Calu3 (cell line): Measurements from ENCODE around the gene KLF18. TPM values are rescaled to one million over a fixed set of nuclear protein-coding genes. Genes with fewer than 3 reads are reported as not detected.

Experiments used
- Bru-seq: library from RNA; stranded (reverse); fragments of 400-500 nt; gene quantifications from one replicate; lab custom pipeline; 2021; lab: Mats Ljungman, UMichigan
- BruChase-seq, 2 experiments: library from RNA; stranded (reverse); fragments of 400-500 nt; gene quantifications; one replicate each; lab custom pipeline; 2021; lab: Mats Ljungman, UMichigan
- BruUV-seq: library from RNA; stranded (reverse); fragments of 400-500 nt; replicated peaks from 2 replicates; lab custom pipeline; 2021; lab: Mats Ljungman, UMichigan
- CTCF ChIA-PET: fragments of 300-600 bp; sonication (Branson Sonifier 250); formaldehyde crosslinking; loops from one replicate; lab custom pipeline; 2022; ENCODE audit warnings: antibody characterized with exemption; lab: Charles Lee
- DNase-seq: peaks from one replicate; pipeline ENCODE4 v3.0.0; 2022
- H3K27ac Mint-ChIP-seq: one replicate; pipeline ENCODE4 v1.8.0; 2022; ENCODE audit warnings: mixed read lengths; ENCODE audit not compliant: unreplicated experiment
- H3K27me3 Mint-ChIP-seq: one replicate; pipeline ENCODE4 v1.8.0; 2022; ENCODE audit warnings: mixed read lengths; ENCODE audit not compliant: unreplicated experiment
- H3K36me3 Mint-ChIP-seq: one replicate; pipeline ENCODE4 v1.8.0; 2022; ENCODE audit warnings: mild to moderate bottlenecking, moderate library complexity, mixed read lengths; ENCODE audit not compliant: insufficient read depth, unreplicated experiment
- H3K4me1 Mint-ChIP-seq: one replicate; pipeline ENCODE4 v1.8.0; 2022; ENCODE audit warnings: mild to moderate bottlenecking, low read depth, mixed read lengths; ENCODE audit not compliant: unreplicated experiment
- H3K4me3 Mint-ChIP-seq: one replicate; pipeline ENCODE4 v1.8.0; 2022; ENCODE audit warnings: mild to moderate bottlenecking, low read depth, moderate library complexity, mixed read lengths; ENCODE audit not compliant: unreplicated experiment
- H3K9me3 Mint-ChIP-seq: one replicate; pipeline ENCODE4 v1.8.0; 2022; ENCODE audit warnings: low read depth, mixed read lengths; ENCODE audit not compliant: unreplicated experiment
- intact Hi-C: fragments of 100-400 bp; cut with micrococcal nuclease; formaldehyde crosslinking; loops from one replicate; pipeline ENCODE4 v1.10.0; 2022; ENCODE audit not compliant: unreplicated experiment
- long read RNA-seq: library from polyadenylated mRNA; stranded (forward); transcript quantifications from one replicate; pipeline ENCODE4 v2.0.0, GENCODE V29; 2022
- total RNA-seq: library from RNA; stranded (reverse); gene quantifications from 2 replicates; pipeline ENCODE4 v1.2.3, GENCODE V29; 2022
- TF ChIP-seq, protein P1 (sequence below): fragments of 200-600 bp; IDR thresholded peaks from one replicate; pipeline ENCODE4 v1.8.0; 2022; ENCODE audit warnings: antibody characterized with exemption; ENCODE audit not compliant: unreplicated experiment

KLF18 gene
- total RNA-seq (not detected in 2 replicates), Bru-seq, nascent RNA (not detected), BruChase-seq, experiment 1, labeled RNA remaining after a 6-hour chase (not detected), BruChase-seq, experiment 2, labeled RNA remaining after a 2-hour chase (not detected)
- long read RNA-seq = 0 reads

GRCh38 chr1:44141531-44141930 lies at the start of gene KLF18:
Gene KLF18, minus strand, starts transcription at chr1:44141631. Its CDS starts 0 bp downstream, at chr1:44141631.
- BruUV-seq = no TSS peak
- intact Hi-C loops = no loop called here
- TF ChIP-seq, protein P1, sequence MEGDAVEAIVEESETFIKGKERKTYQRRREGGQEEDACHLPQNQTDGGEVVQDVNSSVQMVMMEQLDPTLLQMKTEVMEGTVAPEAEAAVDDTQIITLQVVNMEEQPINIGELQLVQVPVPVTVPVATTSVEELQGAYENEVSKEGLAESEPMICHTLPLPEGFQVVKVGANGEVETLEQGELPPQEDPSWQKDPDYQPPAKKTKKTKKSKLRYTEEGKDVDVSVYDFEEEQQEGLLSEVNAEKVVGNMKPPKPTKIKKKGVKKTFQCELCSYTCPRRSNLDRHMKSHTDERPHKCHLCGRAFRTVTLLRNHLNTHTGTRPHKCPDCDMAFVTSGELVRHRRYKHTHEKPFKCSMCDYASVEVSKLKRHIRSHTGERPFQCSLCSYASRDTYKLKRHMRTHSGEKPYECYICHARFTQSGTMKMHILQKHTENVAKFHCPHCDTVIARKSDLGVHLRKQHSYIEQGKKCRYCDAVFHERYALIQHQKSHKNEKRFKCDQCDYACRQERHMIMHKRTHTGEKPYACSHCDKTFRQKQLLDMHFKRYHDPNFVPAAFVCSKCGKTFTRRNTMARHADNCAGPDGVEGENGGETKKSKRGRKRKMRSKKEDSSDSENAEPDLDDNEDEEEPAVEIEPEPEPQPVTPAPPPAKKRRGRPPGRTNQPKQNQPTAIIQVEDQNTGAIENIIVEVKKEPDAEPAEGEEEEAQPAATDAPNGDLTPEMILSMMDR = no peak
- no peaks in the 10 kb centered on the region for H3K36me3 Mint-ChIP-seq
- H3K27ac Mint-ChIP-seq = no peak within 1 kb of the TSS
- CTCF ChIA-PET = no interaction called here
- H3K4me1 Mint-ChIP-seq = no peaks in the 10 kb centered on the region
- H3K4me3 Mint-ChIP-seq = no peak within 1 kb of the TSS
- DNase-seq = no peak
- peaks cover 30% of the 10 kb centered on the region for H3K27me3 Mint-ChIP-seq
- peaks cover 9% of the 10 kb centered on the region for H3K9me3 Mint-ChIP-seq

DNA sequence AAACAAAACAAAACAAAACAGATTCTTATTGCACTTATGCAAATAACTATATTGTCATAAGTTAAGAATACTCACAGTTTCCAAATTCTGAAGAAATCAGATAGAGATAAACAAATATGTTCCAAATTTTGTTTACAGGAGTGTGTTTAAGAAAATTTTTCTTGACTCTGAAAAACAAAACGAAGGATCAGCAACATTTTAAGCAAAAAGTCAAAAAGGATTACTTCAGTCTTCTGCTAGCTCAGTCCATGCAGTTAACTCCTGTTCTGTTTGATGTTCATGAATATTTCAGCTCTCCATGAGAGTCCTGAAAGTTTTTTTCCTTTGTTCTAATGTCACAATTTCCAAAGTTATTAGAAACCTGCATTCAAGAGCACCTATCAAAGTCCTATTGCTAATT lies 33.2 kb upstream of the KLF18 start:
- TF ChIP-seq, protein P1 = no peak
- no peak for DNase-seq
- H3K27ac Mint-ChIP-seq = no peak overlapping the region
- intact Hi-C loops = loop anchor here (10.0 kb wide), 1 partner anchor 80 kb away; no protein-coding TSS in a partner anchor
- BruUV-seq = no TSS peak
- H3K4me1 Mint-ChIP-seq = no peaks in the 10 kb centered on the region
- no peaks in the 10 kb centered on the region for H3K27me3 Mint-ChIP-seq
- no peaks in the 10 kb centered on the region for H3K36me3 Mint-ChIP-seq
- CTCF ChIA-PET = no interaction called here
- H3K9me3 Mint-ChIP-seq = peaks cover 2% of the 10 kb centered on the region
- no peak overlapping the region for H3K4me3 Mint-ChIP-seq

GRCh38 chr1:44170281-44170823 lies 28.9 kb upstream of the KLF18 start:
- H3K4me3 Mint-ChIP-seq = no peak overlapping the region
- no peak for DNase-seq
- no peaks in the 10 kb centered on the region for H3K9me3 Mint-ChIP-seq
- no peak overlapping the region for H3K27ac Mint-ChIP-seq
- intact Hi-C loops = loop anchor here (10.0 kb wide), 1 partner anchor 76 kb away; no protein-coding TSS in a partner anchor
- TF ChIP-seq, protein P1 = peak; percentile 27
- H3K27me3 Mint-ChIP-seq = no peaks in the 10 kb centered on the region
- no peaks in the 10 kb centered on the region for H3K36me3 Mint-ChIP-seq
- CTCF ChIA-PET = no interaction called here
- no TSS peak for BruUV-seq
- H3K4me1 Mint-ChIP-seq = no peaks in the 10 kb centered on the region

- Mint-ChIP-seq H3K36me3 (no peaks in the 10 kb centered on the region), H3K4me1 (no peaks in the 10 kb centered on the region), H3K27me3 (no peaks in the 10 kb centered on the region), H3K9me3 (no peaks in the 10 kb centered on the region), H3K4me3 (no peak overlapping the region), H3K27ac (no peak overlapping the region)
- CTCF ChIA-PET = no interaction called here
- BruUV-seq = no TSS peak
- TF ChIP-seq, protein P1 = no peak
- DNase-seq = no peak
- intact Hi-C loops = no loop called here
These were observed 27.2 kb upstream of the KLF18 start for GRCh38 chr1:44168520-44169098.
